HepG2 (cell line): ENCODE measurements around the gene CPPED1. TPM values are rescaled to one million over a fixed set of nuclear protein-coding genes. Genes with fewer than 3 reads are reported as not detected.
A peak's percentile ranks its signal among the peaks of the same experiment; 100 is the strongest.

ENCODE experiments used
- CHD4 ChIP-seq: fragments of 200-600 bp; sonication (generic); IDR thresholded peaks from 2 replicates; pipeline ENCODE4 v1.7.0; 2017; ENCODE audit warnings: mild to moderate bottlenecking, low read length, borderline replicate concordance
- DRAP1 ChIP-seq: IDR thresholded peaks from 2 replicates; pipeline ENCODE4 v1.6.1; 2016; ENCODE audit warnings: missing genetic modification reagents, missing compliant biosample characterization
- HDAC1 ChIP-seq: sonication (generic); formaldehyde crosslinking; IDR thresholded peaks from 2 replicates; pipeline ENCODE4 v1.5.1; 2020; ENCODE audit warnings: mild to moderate bottlenecking, missing genetic modification reagents
- IRF9 ChIP-seq: sonication (generic); formaldehyde crosslinking; IDR thresholded peaks from 2 replicates; pipeline ENCODE4 v1.8.0; 2022; ENCODE audit warnings: missing genetic modification reagents, mild to moderate bottlenecking, borderline replicate concordance
- KDM1A ChIP-seq: IDR thresholded peaks from 2 replicates; pipeline ENCODE4 v1.6.1; 2016; ENCODE audit warnings: missing compliant biosample characterization
- LCORL ChIP-seq, 2 experiments: fragments of 450-650 bp in 1 of 2; sonication (generic) in 1 of 2; formaldehyde crosslinking in 1 of 2; IDR thresholded peaks; 2 replicates each; pipeline versions ENCODE4 v1.5.0 to v1.6.1; 2017 to 2020; ENCODE audit warnings: antibody characterized with exemption in 1 of 2, missing genetic modification reagents in 1 of 2
- MEF2D ChIP-seq: sonication (generic); formaldehyde crosslinking; IDR thresholded peaks from 2 replicates; pipeline ENCODE4 v1.5.1; 2020; ENCODE audit warnings: mild to moderate bottlenecking, missing genetic modification reagents
- MIER2 ChIP-seq: IDR thresholded peaks from 2 replicates; pipeline ENCODE4 v1.6.1; 2016; ENCODE audit warnings: missing biosample characterization, missing genetic modification reagents
- MTF2 ChIP-seq: sonication (generic); formaldehyde crosslinking; IDR thresholded peaks from 2 replicates; pipeline ENCODE4 v1.5.0; 2020; ENCODE audit warnings: missing genetic modification reagents, borderline replicate concordance
- PCBP1 ChIP-seq: fragments of 200-400 bp; formaldehyde crosslinking; IDR thresholded peaks from 2 replicates; pipeline ENCODE4 v1.6.1; 2017; ENCODE audit warnings: mild to moderate bottlenecking, low read depth, low read length, borderline replicate concordance
- SMAD9 ChIP-seq: sonication (generic); formaldehyde crosslinking; IDR thresholded peaks from 2 replicates; pipeline ENCODE4 v1.5.1; 2020; ENCODE audit warnings: mild to moderate bottlenecking, missing genetic modification reagents
- SNAI1 ChIP-seq: sonication (generic); formaldehyde crosslinking; IDR thresholded peaks from 2 replicates; pipeline ENCODE4 v1.5.0; 2020; ENCODE audit warnings: mild to moderate bottlenecking, missing genetic modification reagents, borderline replicate concordance
- TFDP1 ChIP-seq: IDR thresholded peaks from 2 replicates; pipeline ENCODE4 v1.6.1; 2016; ENCODE audit warnings: missing compliant biosample characterization, missing genetic modification reagents, borderline replicate concordance
- TRAFD1 ChIP-seq: sonication (generic); formaldehyde crosslinking; IDR thresholded peaks from 2 replicates; pipeline ENCODE4 v1.5.1; 2020; ENCODE audit warnings: missing genetic modification reagents, mild to moderate bottlenecking, borderline replicate concordance
- ZBTB34 ChIP-seq: sonication (generic); formaldehyde crosslinking; IDR thresholded peaks from 2 replicates; pipeline ENCODE4 v1.8.0; 2022; ENCODE audit warnings: mild to moderate bottlenecking, missing genetic modification reagents
- ZMAT3 ChIP-seq: sonication (generic); formaldehyde crosslinking; conservative IDR thresholded peaks from 2 replicates; pipeline ENCODE4 v1.7.0; 2021; ENCODE audit warnings: missing genetic modification reagents
- ZNF18 ChIP-seq: sonication (generic); formaldehyde crosslinking; IDR thresholded peaks from 2 replicates; pipeline ENCODE4 v1.8.0; 2022; ENCODE audit warnings: mild to moderate bottlenecking, missing genetic modification reagents; ENCODE audit not compliant: insufficient replicate concordance
- ZNF224 ChIP-seq: sonication (generic); formaldehyde crosslinking; IDR thresholded peaks from 2 replicates; pipeline ENCODE4 v1.5.0; 2020; ENCODE audit warnings: mild to moderate bottlenecking, missing genetic modification reagents
- ZNF235 ChIP-seq: sonication (generic); formaldehyde crosslinking; IDR thresholded peaks from 2 replicates; pipeline ENCODE4 v1.8.1; 2023; ENCODE audit warnings: mild to moderate bottlenecking, missing genetic modification reagents, borderline replicate concordance
- ZNF614 ChIP-seq: IDR thresholded peaks from 2 replicates; pipeline ENCODE4 v1.6.1; 2018; ENCODE audit warnings: missing biosample characterization, missing genetic modification reagents, inconsistent platforms, borderline replicate concordance
- ZSCAN20 ChIP-seq: sonication (generic); formaldehyde crosslinking; IDR thresholded peaks from 2 replicates; pipeline ENCODE4 v1.4.0; 2020; ENCODE audit warnings: missing genetic modification reagents, mild to moderate bottlenecking, borderline replicate concordance
- polyA plus RNA-seq, 8 experiments: library from polyadenylated mRNA; depleted of rRNA in 3 of 8; stranded (reverse) in 7 of 8; unstranded in 1 of 8; fragments of >200 nt; fragmentation: Illumina TruSeq in 4 of 8; extraction: Trizol in 4 of 8; gene quantifications; 2 replicates each; pipeline versions ENCODE4 v1.2.1 to v1.2.3, GENCODE V29; 2011 to 2016; ENCODE audit warnings: low read depth in 4 of 8, missing spikeins in 1 of 8, mixed read lengths in 1 of 8; ENCODE audit not compliant: insufficient read depth in 1 of 8
- total RNA-seq, 5 experiments: library from RNA; depleted of rRNA; stranded (reverse); fragments of >200 nt; fragmentation: Illumina TruSeq; extraction: Trizol; gene quantifications; 2 replicates each; pipeline ENCODE4 v1.2.3, GENCODE V29; 2016; ENCODE audit warnings: low read depth in 1 of 5

CPPED1 gene
- total and polyA plus RNA-seq, 2 of the 13 experiments (the other 11 are each of a cell fraction or from before 2014, with no cell fraction given), result 66.6 to 71.3 TPM

GRCh38 chr16:12611916-12612597 is 191.6 kb downstream of the CPPED1 start (continued):
- TF ChIP-seq ZBTB34 (CRISPR knock-in tag), result 0 out of 2 replicates have a peak, but pooled peaks have one; percentile 17
- no peak for TF ChIP-seq MEF2D (CRISPR knock-in tag)
- no peak for TF ChIP-seq ZNF614
- TF ChIP-seq TRAFD1 (CRISPR knock-in tag), result no peak
- TF ChIP-seq SNAI1 (CRISPR knock-in tag), result peak; percentile 25; the same call in 1 of the 2 replicates
- no peak for TF ChIP-seq ZSCAN20 (CRISPR knock-in tag)
- 0 out of 2 replicates have a peak, but pooled peaks have one; percentile 19 for TF ChIP-seq ZNF224 (CRISPR knock-in tag)
- no peak for TF ChIP-seq SMAD9 (CRISPR knock-in tag)
- 0 out of 2 replicates have a peak, but pooled peaks have one; percentile 3 for TF ChIP-seq MIER2 (CRISPR knock-in tag)
- TF ChIP-seq TFDP1 (CRISPR knock-in tag), result 0 out of 2 replicates have a peak, but pooled peaks have one; percentile 10
- TF ChIP-seq MTF2 (CRISPR knock-in tag), result peak; percentile 73; the same call in 1 of the 2 replicates
- TF ChIP-seq KDM1A (CRISPR knock-in tag), result no peak
- 0 out of 2 replicates have a peak, but pooled peaks have one; percentile 10 for TF ChIP-seq ZNF235 (CRISPR knock-in tag)
- no peak for TF ChIP-seq DRAP1 (CRISPR knock-in tag)
- no peak for TF ChIP-seq CHD4
- TF ChIP-seq IRF9, result 0 out of 2 replicates have a peak, but pooled peaks have one; percentile 34
- no peak for TF ChIP-seq PCBP1
- TF ChIP-seq LCORL (IDR thresholded peaks at IDR 0.05), result no peak
- TF ChIP-seq LCORL (CRISPR knock-in tag; IDR thresholded peaks at IDR 0.05), result 0 out of 2 replicates have a peak, but pooled peaks have one; percentile 6
- TF ChIP-seq HDAC1, result no peak
- TF ChIP-seq ZMAT3 (CRISPR knock-in tag), result no peak
- TF ChIP-seq ZNF18 (CRISPR knock-in tag), result peak; percentile 13
